Loucy (cell line): ENCODE measurements around the gene TET1.

Experiments
- H2AFZ ChIP-seq: fragments of 200-600 bp; sonication (generic); 2 replicates; pipeline ENCODE4 v1.6.0; 2016; ENCODE audit warnings: antibody characterized with exemption, mild to moderate bottlenecking, low read length, moderate library complexity
- H3F3A ChIP-seq: fragments of 200-600 bp; 2 replicates; pipeline ENCODE4 v1.6.0; 2016; ENCODE audit warnings: antibody characterized with exemption, low read depth, mild to moderate bottlenecking
- H3K27me3 ChIP-seq: fragments of 200-600 bp; sonication (generic); 2 replicates; pipeline ENCODE4 v1.6.1; 2014; ENCODE audit warnings: low read length, mild to moderate bottlenecking; ENCODE audit not compliant: insufficient read depth, poor library complexity, severe bottlenecking
- H3K36me3 ChIP-seq: fragments of 200-600 bp; sonication (generic); 2 replicates; pipeline ENCODE4 v1.6.1; 2016; ENCODE audit warnings: low read length; ENCODE audit not compliant: insufficient read depth
- H3K4me1 ChIP-seq: fragments of 200-600 bp; sonication (generic); 2 replicates; pipeline ENCODE4 v1.5.1; 2014; ENCODE audit warnings: low read length, mild to moderate bottlenecking; ENCODE audit not compliant: insufficient read depth, poor library complexity, severe bottlenecking
- H3K4me2 ChIP-seq: fragments of 200-600 bp; sonication (generic); 2 replicates; pipeline ENCODE4 v1.6.0; 2014; ENCODE audit warnings: antibody characterized with exemption, low read length, low read depth, mild to moderate bottlenecking; ENCODE audit not compliant: poor library complexity, severe bottlenecking
- H3K4me3 ChIP-seq: fragments of 200-600 bp; sonication (generic); 2 replicates; pipeline ENCODE4 v1.5.1; 2014; ENCODE audit warnings: low read length, mild to moderate bottlenecking, mixed read lengths; ENCODE audit not compliant: poor library complexity, severe bottlenecking
- H3K79me2 ChIP-seq: fragments of 200-600 bp; sonication (generic); 2 replicates; pipeline ENCODE4 v1.6.1; 2014; ENCODE audit warnings: low read length; ENCODE audit not compliant: insufficient read depth
- H3K9ac ChIP-seq: fragments of 200-600 bp; sonication (generic); 2 replicates; pipeline ENCODE4 v1.6.0; 2014; ENCODE audit warnings: mild to moderate bottlenecking, low read depth, low read length, moderate library complexity; ENCODE audit not compliant: poor library complexity, severe bottlenecking
- H3K9me2 ChIP-seq: fragments of 200-600 bp; sonication (generic); replicated peaks from 2 replicates; pipeline ENCODE4 v1.6.1; 2016; ENCODE audit warnings: low read depth, low read length, mixed read lengths
- H3K9me3 ChIP-seq: fragments of 200-600 bp; sonication (generic); 2 replicates; pipeline ENCODE4 v1.6.1; 2014; ENCODE audit warnings: mild to moderate bottlenecking, antibody characterized with exemption, low read length, low read depth; ENCODE audit not compliant: insufficient read depth
- H4K20me1 ChIP-seq: fragments of 200-600 bp; sonication (generic); 2 replicates; pipeline ENCODE4 v1.6.0; 2014; ENCODE audit warnings: antibody characterized with exemption, low read length, mild to moderate bottlenecking; ENCODE audit not compliant: insufficient read depth, poor library complexity, severe bottlenecking
- CTCF ChIP-seq: fragments of 200-600 bp; sonication (generic); conservative IDR thresholded peaks from 2 replicates; pipeline ENCODE4 v1.5.1; 2014; ENCODE audit warnings: mild to moderate bottlenecking, antibody characterized with exemption, low read length
- EZH2phosphoT487 ChIP-seq: fragments of 200-600 bp; IDR thresholded peaks from 2 replicates; pipeline ENCODE4 v1.6.1; 2018; ENCODE audit warnings: antibody characterized with exemption, mild to moderate bottlenecking, moderate library complexity, borderline replicate concordance

The TET1 gene

GRCh38 chr10:68543004-68543918 is 16.9 kb upstream of the TET1 start:
- Histone ChIP-seq H3K9me3 (no peaks in the 10 kb centered on the region), H3K9me2 (no peaks in the 10 kb centered on the region), H3F3A (no peaks in the 10 kb centered on the region), H3K4me1 (no peaks in the 10 kb centered on the region), H3K9ac (no peak overlapping the region), H3K4me2 (no peak overlapping the region), H2AFZ (no peak overlapping the region), H3K36me3 (no peaks in the 10 kb centered on the region), H3K79me2 (no peaks in the 10 kb centered on the region), H3K27me3 (no peaks in the 10 kb centered on the region), H4K20me1 (no peaks in the 10 kb centered on the region), H3K4me3 (no peak overlapping the region)
- TF ChIP-seq CTCF (no peak), EZH2phosphoT487 (no peak)

- H3K4me2 ChIP-seq = no peak overlapping the region
- no peaks in the 10 kb centered on the region for H3K79me2 ChIP-seq
- H3K9me2 ChIP-seq = no peaks in the 10 kb centered on the region
- no peaks in the 10 kb centered on the region for H3F3A ChIP-seq
- H3K27me3 ChIP-seq = no peaks in the 10 kb centered on the region
- H3K4me1 ChIP-seq = no peaks in the 10 kb centered on the region
- no peaks in the 10 kb centered on the region for H4K20me1 ChIP-seq
- TF ChIP-seq EZH2phosphoT487 (no peak), CTCF (peak; percentile 84)
- no peak overlapping the region for H3K4me3 ChIP-seq
- peak overlapping the region; percentile 62 for H2AFZ ChIP-seq
- no peaks in the 10 kb centered on the region for H3K36me3 ChIP-seq
- no peaks in the 10 kb centered on the region for H3K9me3 ChIP-seq
- H3K9ac ChIP-seq = no peak overlapping the region
Measured at GRCh38 chr10:68550747-68551411, 9.3 kb upstream of the TET1 start.

- Histone ChIP-seq H3K9ac (no peak overlapping the region), H3K9me2 (no peaks in the 10 kb centered on the region), H3K4me2 (no peak overlapping the region), H2AFZ (no peak overlapping the region), H3K27me3 (no peaks in the 10 kb centered on the region), H3K9me3 (no peaks in the 10 kb centered on the region), H3K79me2 (no peaks in the 10 kb centered on the region), H3K4me3 (no peak overlapping the region), H3F3A (no peaks in the 10 kb centered on the region), H4K20me1 (no peaks in the 10 kb centered on the region), H3K36me3 (no peaks in the 10 kb centered on the region), H3K4me1 (no peaks in the 10 kb centered on the region)
- no peak for TF ChIP-seq EZH2phosphoT487
- TF ChIP-seq CTCF = no peak
Measured at GRCh38 chr10:68553138-68553537, 7.0 kb upstream of the TET1 start.
